Right lobe of liver (tissue), 6 donors: Measurements from ENCODE around the gene DIP2C. TPM values are rescaled to one million over a fixed set of nuclear protein-coding genes. Genes with fewer than 3 reads are reported as not detected.

Source experiments
- ATAC-seq, 4 donors: fragments of 200-7000 bp; cut with Tn5 transposase; one replicate each; pipeline ENCODE4 v1.9.1; 2020; ENCODE audit warnings: mild to moderate bottlenecking in 4 of 4, moderate library complexity in 4 of 4
- DNase-seq, 3 donors: peaks; one replicate each; pipeline ENCODE4 v3.0.0-alpha.2; 2020
- H3K27ac ChIP-seq, 3 donors: fragments of 200-600 bp; one replicate each; pipeline ENCODE4 v1.8.0; 2022
- H3K27me3 ChIP-seq, 2 donors: fragments of 200-600 bp; one replicate each; pipeline ENCODE4 v1.8.0; 2022
- H3K36me3 ChIP-seq, 4 donors: fragments of 200-600 bp; sonication (generic) in 1 of 4; one replicate each; pipeline versions ENCODE4 v1.5.1 to v1.8.0; 2017 to 2022; ENCODE audit warnings: control low read depth in 1 of 4
- H3K4me1 ChIP-seq, 4 donors: fragments of 200-600 bp; sonication (generic) in 1 of 4; one replicate each; pipeline versions ENCODE4 v1.5.1 to v1.8.0; 2017 to 2022; ENCODE audit warnings: control low read depth in 1 of 4
- H3K4me3 ChIP-seq, 3 donors: fragments of 200-600 bp; one replicate each; pipeline ENCODE4 v1.8.0; 2022
- H3K9me3 ChIP-seq, 4 donors: fragments of 200-600 bp; sonication (generic) in 1 of 4; one replicate each; pipeline versions ENCODE4 v1.5.1 to v1.8.0; 2017 to 2022; ENCODE audit warnings: control low read depth in 1 of 4
- POLR2A ChIP-seq: fragments of 450-650 bp; IDR thresholded peaks from one replicate; pipeline ENCODE4 v1.6.1; 2017; ENCODE audit warnings: antibody characterized with exemption, mild to moderate bottlenecking
- WGBS: methylation state at CpG from one replicate; pipeline ENCODE4 v1.1.6; 2018; ENCODE audit warnings: low coverage, low lambda C conversion rate; ENCODE audit not compliant: insufficient coverage; ENCODE audit errors: missing lambda C conversion rate; 5-methylcytosine and 5-hydroxymethylcytosine counted together
- intact Hi-C, 2 donors: fragments of 100-400 bp; cut with DNase I; formaldehyde crosslinking; loops; one replicate each; pipeline versions ENCODE4 v1.11.2 to v1.14.1; 2022
- total RNA-seq, 6 experiments: library from RNA; depleted of rRNA in 2 of 6; stranded (reverse); fragments of >200 nt in 2 of 6; fragmentation: NEBNext Ultra II Directional in 3 of 6; extraction: Animal tissue kit (Norgen Biotek cat#: 25700) in 3 of 6; gene quantifications; one replicate each; pipeline versions ENCODE4 v1.1.0 to v1.2.4, GENCODE V29; 2016 to 2023
- TF ChIP-seq, protein P1 (sequence below), 4 donors: fragments of 200-600 bp in 3 of 4; fragments of 450-650 bp in 1 of 4; IDR thresholded peaks; one replicate each; pipeline versions ENCODE4 v1.5.1 to v1.8.0; 2016 to 2022; ENCODE audit warnings: antibody characterized with exemption in 4 of 4, mild to moderate bottlenecking in 2 of 4
- donor health status: DM: no; HTN: yes; CAD: no.
- donor health status: DM: no; HTN: no; CAD: no.
- donor health status: DM: no; HTN: no; CAD: no.
- donor health status: DM: no; HTN: yes; CAD: no.
- donor health status: DM: no; HTN: yes; CAD: no.

Gene DIP2C
- total RNA-seq, 6 experiments from 2014 or later = 8.0 to 13.5 (median 11.7) TPM

DNA sequence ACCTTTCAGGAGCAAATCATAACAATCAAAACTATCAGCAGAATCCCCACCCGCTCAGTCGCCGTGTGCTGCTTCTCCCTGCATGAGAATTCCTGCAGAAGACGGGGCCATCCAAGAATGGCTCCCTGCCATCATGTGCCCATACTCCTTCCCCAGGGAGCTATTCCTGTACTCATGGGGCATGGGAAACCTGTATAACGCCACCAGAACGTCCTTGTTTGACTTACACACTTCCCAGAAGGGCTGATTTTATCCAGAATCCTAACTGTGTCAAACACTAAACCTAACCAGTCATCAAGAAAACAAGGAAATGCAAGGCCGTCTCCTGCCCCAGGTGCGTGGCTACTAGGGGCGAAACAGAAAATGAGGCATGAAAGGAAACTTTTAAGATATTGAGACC is 16.0 kb downstream of the DIP2C start:
- Histone ChIP-seq H3K4me1 (no peaks in the 10 kb centered on the region), H3K4me3 (no peak overlapping the region), H3K27ac (no peak overlapping the region), H3K36me3 (no peaks in the 10 kb centered on the region), H3K9me3 (no peaks in the 10 kb centered on the region), H3K27me3 (no peaks in the 10 kb centered on the region)
- 73% methylated on average over 9 of the region's 9 CpGs for WGBS
- no peak for TF ChIP-seq POLR2A
- TF ChIP-seq, protein P1, sequence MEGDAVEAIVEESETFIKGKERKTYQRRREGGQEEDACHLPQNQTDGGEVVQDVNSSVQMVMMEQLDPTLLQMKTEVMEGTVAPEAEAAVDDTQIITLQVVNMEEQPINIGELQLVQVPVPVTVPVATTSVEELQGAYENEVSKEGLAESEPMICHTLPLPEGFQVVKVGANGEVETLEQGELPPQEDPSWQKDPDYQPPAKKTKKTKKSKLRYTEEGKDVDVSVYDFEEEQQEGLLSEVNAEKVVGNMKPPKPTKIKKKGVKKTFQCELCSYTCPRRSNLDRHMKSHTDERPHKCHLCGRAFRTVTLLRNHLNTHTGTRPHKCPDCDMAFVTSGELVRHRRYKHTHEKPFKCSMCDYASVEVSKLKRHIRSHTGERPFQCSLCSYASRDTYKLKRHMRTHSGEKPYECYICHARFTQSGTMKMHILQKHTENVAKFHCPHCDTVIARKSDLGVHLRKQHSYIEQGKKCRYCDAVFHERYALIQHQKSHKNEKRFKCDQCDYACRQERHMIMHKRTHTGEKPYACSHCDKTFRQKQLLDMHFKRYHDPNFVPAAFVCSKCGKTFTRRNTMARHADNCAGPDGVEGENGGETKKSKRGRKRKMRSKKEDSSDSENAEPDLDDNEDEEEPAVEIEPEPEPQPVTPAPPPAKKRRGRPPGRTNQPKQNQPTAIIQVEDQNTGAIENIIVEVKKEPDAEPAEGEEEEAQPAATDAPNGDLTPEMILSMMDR (IDR thresholded peaks at IDR 0.05) = no peak
- intact Hi-C loops = no loop called here
- no peak for DNase-seq
- ATAC-seq = no peak

DNA sequence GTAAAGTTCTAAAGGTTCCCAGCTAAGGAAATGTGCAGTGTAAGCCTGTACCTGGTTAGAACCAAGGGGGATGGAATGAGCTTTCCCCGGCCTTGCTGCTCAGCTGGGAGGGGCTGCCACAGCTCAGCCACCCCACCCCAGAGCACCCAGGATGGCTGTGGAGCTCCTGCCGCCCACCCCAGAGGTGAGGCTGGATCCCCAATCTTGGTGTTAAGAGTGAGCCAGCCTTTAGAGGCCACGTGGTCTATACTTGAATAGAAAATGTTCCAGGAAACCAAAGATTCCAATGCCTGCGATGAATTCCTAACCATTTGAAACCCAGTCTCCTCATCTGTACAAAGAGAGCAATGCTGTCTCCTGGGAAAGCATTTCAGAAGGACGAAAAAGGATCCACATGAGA is 16.5 kb downstream of the DIP2C start:
- Histone ChIP-seq H3K4me1 (no peaks in the 10 kb centered on the region), H3K27ac (no peak overlapping the region), H3K36me3 (no peaks in the 10 kb centered on the region), H3K9me3 (no peaks in the 10 kb centered on the region), H3K27me3 (no peaks in the 10 kb centered on the region), H3K4me3 (no peak overlapping the region)
- DNase-seq = no peak
- TF ChIP-seq POLR2A = no peak
- TF ChIP-seq, protein P1 (IDR thresholded peaks at IDR 0.05) = no peak
- 93% methylated on average over 2 of the region's 5 CpGs for WGBS
- intact Hi-C loops = no loop called here
- ATAC-seq = no peak

DNA sequence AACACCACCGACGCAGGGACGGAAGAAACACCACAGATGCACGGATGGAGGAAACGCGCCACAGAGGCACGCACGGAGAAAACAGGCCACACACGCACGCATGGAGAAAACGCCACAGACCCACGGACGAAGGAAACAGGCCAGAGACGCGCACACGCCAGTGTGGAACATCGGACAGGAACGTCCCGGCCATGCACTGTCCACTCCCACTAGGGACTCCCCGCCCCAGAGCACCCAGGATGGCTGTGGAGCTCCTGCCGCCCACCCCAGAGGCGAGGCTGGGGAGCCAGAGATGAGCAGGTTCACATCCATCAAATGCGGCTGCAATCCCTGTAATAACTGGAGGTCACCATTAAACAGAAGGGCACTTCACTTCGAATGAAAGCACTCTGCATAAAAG is 17.3 kb downstream of the DIP2C start:
- ATAC-seq = no peak
- Histone ChIP-seq H3K9me3 (no peaks in the 10 kb centered on the region), H3K27ac (no peak overlapping the region), H3K36me3 (no peaks in the 10 kb centered on the region), H3K4me1 (no peaks in the 10 kb centered on the region), H3K4me3 (no peak overlapping the region), H3K27me3 (no peaks in the 10 kb centered on the region)
- TF ChIP-seq, protein P1 (IDR thresholded peaks at IDR 0.05) = no peak
- TF ChIP-seq POLR2A = no peak
- intact Hi-C loops = no loop called here
- DNase-seq = no peak
- 98% methylated on average over 9 of the region's 24 CpGs for WGBS

DNA sequence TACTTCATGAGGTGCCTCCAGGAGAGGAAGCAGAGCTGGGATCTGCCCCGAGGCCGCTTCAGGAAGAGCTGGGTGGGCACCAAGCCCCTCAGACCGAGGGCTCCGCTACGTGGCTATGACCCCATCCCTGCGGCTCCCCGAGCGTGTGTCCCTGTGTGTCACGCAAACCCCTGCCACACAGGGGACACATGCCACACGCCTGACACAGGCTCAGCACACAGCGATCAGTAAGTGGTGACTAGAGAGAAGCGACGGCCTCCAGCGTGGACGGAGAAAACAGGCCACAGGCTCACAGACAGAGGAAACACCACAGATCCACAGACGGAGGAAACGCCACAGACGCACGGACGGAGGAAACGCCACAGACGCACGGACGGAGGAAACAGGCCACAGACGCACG is 18.5 kb downstream of the DIP2C start:
- Histone ChIP-seq H3K4me3 (no peak overlapping the region), H3K4me1 (no peaks in the 10 kb centered on the region), H3K36me3 (no peaks in the 10 kb centered on the region), H3K27ac (no peak overlapping the region), H3K9me3 (no peaks in the 10 kb centered on the region), H3K27me3 (no peaks in the 10 kb centered on the region)
- no peak for ATAC-seq
- intact Hi-C loops = no loop called here
- 89% methylated on average over 12 of the region's 26 CpGs for WGBS
- no peak for TF ChIP-seq POLR2A
- TF ChIP-seq, protein P1 (IDR thresholded peaks at IDR 0.05) = no peak
- DNase-seq = peak in 1 of 3 donors; percentile 33

DNA sequence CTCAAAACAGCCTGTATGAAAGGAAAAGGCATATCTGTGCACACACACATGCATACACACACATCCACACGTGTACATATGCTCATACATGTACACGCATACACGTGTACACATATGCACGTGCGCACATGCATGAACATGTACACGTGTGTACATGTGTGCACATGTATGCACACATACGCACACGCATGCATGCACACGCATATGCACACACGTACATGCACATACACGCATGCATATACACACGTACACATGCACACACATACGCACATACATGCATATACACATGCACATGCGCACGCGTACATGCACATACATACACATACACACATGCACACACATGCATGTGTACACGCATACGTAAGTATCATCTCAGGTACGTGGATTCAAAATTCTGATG is 19.4 kb downstream of the DIP2C start:
- Histone ChIP-seq H3K36me3 (no peaks in the 10 kb centered on the region), H3K9me3 (no peaks in the 10 kb centered on the region), H3K4me3 (no peak overlapping the region), H3K4me1 (no peaks in the 10 kb centered on the region), H3K27me3 (no peaks in the 10 kb centered on the region), H3K27ac (no peak overlapping the region)
- ATAC-seq (no peak), DNase-seq (no peak)
- intact Hi-C loops = no loop called here
- 82% methylated on average over 18 of the region's 19 CpGs for WGBS
- TF ChIP-seq, protein P1 (IDR thresholded peaks at IDR 0.05) = no peak
- TF ChIP-seq POLR2A = no peak
